ENCODE results near the gene BHLHE40. TPM values are rescaled to one million over a fixed set of nuclear protein-coding genes. Genes with fewer than 3 reads are reported as not detected.
A peak's percentile ranks its signal among the peaks of the same experiment; 100 is the strongest.

BHLHE40 gene
- total and polyA plus RNA-seq, 2 of the 4 experiments (the other 2 are of a cell fraction): 22.8 to 31.8 TPM

- no TSS peak for BruUV-seq (replicated peaks)
- Histone ChIP-seq H4K91ac (ENCODE audit: insufficient read depth, low read depth, low read length) (peak overlapping the region; percentile 59; the same call in 1 of the 2 replicates), H3K36me3 (ENCODE audit: control insufficient read depth, insufficient read depth, low read length) (0 out of 2 replicates have a peak, but pooled peaks cover 2% of the 10 kb centered on the region), H3K4me1 (ENCODE audit: control insufficient read depth, insufficient read depth, low read length) (peaks cover 29% of the 10 kb centered on the region), H2BK15ac (ENCODE audit: low read depth, low read length) (peak overlapping the region; percentile 87), H3K9me3 (ENCODE audit: control insufficient read depth, insufficient read depth, low read length) (no peaks in the 10 kb centered on the region), H2AFZ (replicated peaks; ENCODE audit: low read length, poor library complexity) (peak overlapping the region; percentile 45), H2AK5ac (ENCODE audit: low read depth, low read length) (peak overlapping the region; percentile 61), H3K9ac (ENCODE audit: low read depth, low read length) (no peak overlapping the region), H3K4me3 (ENCODE audit: insufficient read depth, low read depth, low read length) (no peak overlapping the region), H3K27ac (ENCODE audit: insufficient read depth, low read length) (peak overlapping the region; percentile 9; the same call in 1 of the 2 replicates), H3K9me1 (ENCODE audit: insufficient read depth, low read length) (peaks cover 15% of the 10 kb centered on the region), H3K4ac (ENCODE audit: low read depth, low read length) (peak overlapping the region; percentile 51), H3K18ac (ENCODE audit: low read depth, low read length) (peak overlapping the region; percentile 71), H2BK20ac (ENCODE audit: low read depth, low read length) (peak overlapping the region; percentile 79), H2BK5ac (ENCODE audit: low read depth, low read length, poor library complexity, severe bottlenecking) (peak overlapping the region; percentile 59), H4K8ac (ENCODE audit: low read depth in 2 of 2, low read length in 2 of 2) (peak overlapping the region; percentile 15 to 66; a peak in 3 of 4 replicates), H3K4me2 (ENCODE audit: low read depth, low read length) (no peak overlapping the region), H2AK9ac (replicated peaks; ENCODE audit: low read depth, low read length, poor library complexity) (peak overlapping the region; percentile 83), H4K5ac (ENCODE audit: low read depth, low read length) (peak overlapping the region; percentile 55), H3K14ac (replicated peaks; ENCODE audit: low read depth, low read length) (peak overlapping the region; percentile 18; the same call in 1 of the 2 replicates), H3K79me1 (ENCODE audit: low read depth in 1 of 2, low read length in 2 of 2) (peaks cover 3 to 12% of the 10 kb centered on the region in 2 experiments; a peak in 3 of 4 replicates), H3K23ac (ENCODE audit: low read depth, low read length) (no peak overlapping the region), H4K20me1 (ENCODE audit: insufficient read depth, low read length) (0 out of 2 replicates have a peak, but pooled peaks cover 4% of the 10 kb centered on the region), H2BK120ac (ENCODE audit: low read depth, low read length) (peak overlapping the region; percentile 73), H3K27me3 (ENCODE audit: control insufficient read depth, insufficient read depth, low read length) (no peaks in the 10 kb centered on the region), H3K56ac (ENCODE audit: extremely low read depth, insufficient read depth, low read length) (no peak overlapping the region)
- dilution Hi-C loops (cut with HindIII; ENCODE audit: low sequenced_read_pairs, unreplicated experiment): no loop called here
- POLR2A ChIA-PET (ENCODE audit: unreplicated experiment): no interaction called here
- WGBS, 2 experiments (ENCODE audit: extremely low coverage in 2 of 2, insufficient read length in 1 of 2): no CpG with 5 or more reads among the region's 13 CpGs
- intact Hi-C loops (cut with micrococcal nuclease): no loop called here
- no peak for ATAC-seq (ENCODE audit: low read depth)
- CTCF ChIA-PET: no interaction called here
- in situ Hi-C loops (cut with MboI; ENCODE audit: low sequenced_read_pairs): loop anchor here (10.0 kb wide), 1 partner anchor 136 kb away; the partner anchor contains the start of gene ARL8B
- DNase-seq: peak; percentile 51
- TF ChIP-seq, protein P1, sequence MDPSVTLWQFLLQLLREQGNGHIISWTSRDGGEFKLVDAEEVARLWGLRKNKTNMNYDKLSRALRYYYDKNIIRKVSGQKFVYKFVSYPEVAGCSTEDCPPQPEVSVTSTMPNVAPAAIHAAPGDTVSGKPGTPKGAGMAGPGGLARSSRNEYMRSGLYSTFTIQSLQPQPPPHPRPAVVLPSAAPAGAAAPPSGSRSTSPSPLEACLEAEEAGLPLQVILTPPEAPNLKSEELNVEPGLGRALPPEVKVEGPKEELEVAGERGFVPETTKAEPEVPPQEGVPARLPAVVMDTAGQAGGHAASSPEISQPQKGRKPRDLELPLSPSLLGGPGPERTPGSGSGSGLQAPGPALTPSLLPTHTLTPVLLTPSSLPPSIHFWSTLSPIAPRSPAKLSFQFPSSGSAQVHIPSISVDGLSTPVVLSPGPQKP (IDR thresholded peaks at IDR 0.05; ENCODE audit: borderline replicate concordance, low read depth, low read length): no peak
- no peak for TF ChIP-seq MXI1 (IDR thresholded peaks at IDR 0.05; ENCODE audit: borderline replicate concordance, low read depth, low read length)
- TF ChIP-seq RAD21 (IDR thresholded peaks at IDR 0.05; ENCODE audit: low read length): no peak
- no peak for TF ChIP-seq RFX5 (IDR thresholded peaks at IDR 0.05; ENCODE audit: low read depth, low read length)
- TF ChIP-seq BHLHE40 (IDR thresholded peaks at IDR 0.05; ENCODE audit: low read depth, low read length): no peak
- no peak for TF ChIP-seq CTCF (conservative IDR thresholded peaks at IDR 0.05; ENCODE audit: low read depth, low read length)
- TF ChIP-seq POLR2A (IDR thresholded peaks at IDR 0.05; ENCODE audit: low read depth, low read length): no peak
- TF ChIP-seq CEBPB (IDR thresholded peaks at IDR 0.05; ENCODE audit: low read depth, low read length): no peak
- TF ChIP-seq FOS (IDR thresholded peaks at IDR 0.05; ENCODE audit: low read depth, low read length): no peak
- no peak for TF ChIP-seq CHD1 (IDR thresholded peaks at IDR 0.05; ENCODE audit: low read depth, low read length)
- no peak for TF ChIP-seq RCOR1 (IDR thresholded peaks at IDR 0.05; ENCODE audit: insufficient replicate concordance, low read length)
- TF ChIP-seq MAFK (IDR thresholded peaks at IDR 0.05; ENCODE audit: low read depth, low read length): no peak
- no peak for TF ChIP-seq MAZ (IDR thresholded peaks at IDR 0.05; ENCODE audit: borderline replicate concordance, low read depth, low read length)
- TF ChIP-seq SMC3 (IDR thresholded peaks at IDR 0.05; ENCODE audit: low read depth, low read length): no peak
- no peak for TF ChIP-seq NFE2L2 (IDR thresholded peaks at IDR 0.05; ENCODE audit: low read depth, low read length)
Observed at GRCh38 chr3:4988983-4989834, 10.0 kb downstream of the BHLHE40 start.

Measured in IMR-90 (cell line).